ENCODE results near the gene COBLL1. TPM values are rescaled to one million over a fixed set of nuclear protein-coding genes. Genes with fewer than 3 reads are reported as not detected.

COBLL1 gene
- total and polyA plus RNA-seq, 8 donors: 18.0 to 74.5 (median 61.7) TPM

DNA sequence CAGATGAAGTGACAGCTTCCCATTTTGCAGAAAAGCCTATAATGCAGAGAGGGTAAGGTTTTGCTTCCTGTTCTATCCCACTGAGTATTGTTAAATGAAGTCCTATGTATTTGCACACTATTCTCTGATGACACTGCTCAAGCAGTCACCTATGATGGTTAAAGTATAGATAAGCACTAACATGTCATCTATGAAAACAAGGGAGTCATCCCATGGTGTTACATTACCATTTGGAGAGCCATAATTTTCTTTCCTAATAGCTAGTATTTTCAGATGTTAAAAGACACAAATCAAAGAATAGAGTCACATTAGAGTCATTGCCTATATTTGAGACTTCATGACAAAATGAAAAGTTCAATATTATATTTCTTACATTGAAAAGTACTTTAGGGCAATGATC, 177.6 kb downstream of the COBLL1 start:
- H3K4me3 ChIP-seq: no peak overlapping the region
- peaks cover 0 to 7% (median 0%) of the 10 kb centered on the region in 3 donors for H3K4me1 ChIP-seq
- ATAC-seq (no peak), FAIRE-seq (no peak), DNase-seq (no peak)
- intact Hi-C loops (cut with DNase I): no loop called here
- no peaks in the 10 kb centered on the region for H3K27me3 ChIP-seq
- no peak overlapping the region for H3K27ac ChIP-seq
- no peaks in the 10 kb centered on the region for H3K9me3 ChIP-seq
- no peaks in the 10 kb centered on the region for H3K36me3 ChIP-seq
- no peak for TF ChIP-seq CTCF (IDR thresholded peaks at IDR 0.05)

GRCh38 chr2:164662868-164663631, 178.6 kb downstream of the COBLL1 start:
- Histone ChIP-seq H3K27me3 (no peaks in the 10 kb centered on the region), H3K36me3 (no peaks in the 10 kb centered on the region), H3K4me1 (peaks cover 0 to 7% (median 0%) of the 10 kb centered on the region in 3 donors), H3K4me3 (no peak overlapping the region), H3K27ac (no peak overlapping the region), H3K9me3 (no peaks in the 10 kb centered on the region)
- DNase-seq: no peak
- FAIRE-seq: no peak
- no peak for TF ChIP-seq CTCF (IDR thresholded peaks at IDR 0.05)
- no peak for ATAC-seq
- 97 to 98% methylated on average over 1 of the region's 1 CpG for WGBS, 2 donors
- intact Hi-C loops (cut with DNase I): no loop called here

DNA sequence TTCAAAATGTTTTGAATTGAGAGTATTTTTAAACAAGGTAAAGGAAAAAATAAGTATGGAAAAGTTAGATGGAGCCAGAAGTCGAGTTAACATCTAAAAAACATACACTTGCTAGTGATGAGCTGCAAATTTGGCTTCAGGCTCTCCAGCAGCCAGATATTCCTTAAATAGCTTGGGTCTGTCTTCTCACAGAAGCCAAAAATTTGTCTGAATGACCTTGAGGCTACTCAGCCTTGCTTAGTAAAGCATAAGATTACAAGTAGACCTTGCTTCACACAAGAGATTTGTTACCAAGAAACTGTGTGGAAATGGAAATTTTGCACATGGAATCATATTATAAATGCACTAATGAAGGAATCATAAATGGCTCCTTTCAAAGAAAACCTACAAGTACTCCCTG, 179.6 kb downstream of the COBLL1 start:
- FAIRE-seq (no peak), DNase-seq (no peak), ATAC-seq (no peak)
- no peak overlapping the region for H3K27ac ChIP-seq
- H3K4me3 ChIP-seq: no peak overlapping the region
- no peaks in the 10 kb centered on the region for H3K36me3 ChIP-seq
- intact Hi-C loops (cut with DNase I): no loop called here
- peaks cover 0 to 7% (median 0%) of the 10 kb centered on the region in 3 donors for H3K4me1 ChIP-seq
- no peak for TF ChIP-seq CTCF (IDR thresholded peaks at IDR 0.05)
- WGBS, 2 donors: 85 to 91% methylated on average over 1 of the region's 1 CpG
- H3K9me3 ChIP-seq: no peaks in the 10 kb centered on the region
- no peaks in the 10 kb centered on the region for H3K27me3 ChIP-seq

DNA sequence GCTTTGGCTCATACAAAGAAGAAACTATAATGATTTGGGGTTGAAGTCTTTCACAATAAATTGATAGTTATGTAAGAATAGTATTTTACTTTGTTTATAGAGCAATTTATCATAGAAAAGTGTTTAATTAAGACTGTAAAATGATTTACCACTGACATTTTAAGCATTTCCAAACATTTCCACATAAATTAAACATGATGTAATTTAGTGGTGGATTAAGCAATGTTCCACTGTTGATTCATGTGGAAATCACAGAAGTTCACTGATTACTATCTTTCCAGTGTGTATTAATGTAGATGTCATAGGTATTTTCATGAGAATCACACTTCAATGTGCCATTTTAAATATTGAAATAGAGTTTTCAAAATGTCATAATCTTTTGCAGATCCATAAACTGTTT, 180.3 kb downstream of the COBLL1 start:
- no peaks in the 10 kb centered on the region for H3K27me3 ChIP-seq
- H3K9me3 ChIP-seq: no peaks in the 10 kb centered on the region
- FAIRE-seq (no peak), ATAC-seq (peak in 2 of 4 donors; percentile 31 to 51), DNase-seq (no peak)
- no peaks in the 10 kb centered on the region for H3K36me3 ChIP-seq
- no peak for TF ChIP-seq CTCF (IDR thresholded peaks at IDR 0.05)
- H3K27ac ChIP-seq: no peak overlapping the region
- intact Hi-C loops (cut with DNase I): no loop called here
- peaks cover 0 to 7% (median 0%) of the 10 kb centered on the region in 3 donors for H3K4me1 ChIP-seq
- no peak overlapping the region for H3K4me3 ChIP-seq

GRCh38 chr2:164657129-164657528, 184.5 kb downstream of the COBLL1 start:
- Histone ChIP-seq H3K27ac (no peak overlapping the region), H3K36me3 (no peaks in the 10 kb centered on the region), H3K9me3 (no peaks in the 10 kb centered on the region), H3K4me1 (peaks cover 0 to 7% (median 0%) of the 10 kb centered on the region in 3 donors), H3K27me3 (no peaks in the 10 kb centered on the region), H3K4me3 (no peak overlapping the region)
- WGBS, 2 donors: 93 to 97% methylated on average over 2 of the region's 2 CpGs
- DNase-seq: no peak
- intact Hi-C loops (cut with DNase I): no loop called here
- TF ChIP-seq CTCF (IDR thresholded peaks at IDR 0.05): no peak
- no peak for ATAC-seq
- no peak for FAIRE-seq

Measured in pancreas (tissue), 10 donors.